ENCODE data around the gene HACD3.
"Not testable (repeated sequence)": the region's sequence is repeated elsewhere in the genome, so short reads cannot be mapped to it uniquely, and the experiment has no call there.

The HACD3 gene

GRCh38 chr15:65603559-65603958 is 73.3 kb downstream of the HACD3 start:
- DNase-seq: no peak

DNA sequence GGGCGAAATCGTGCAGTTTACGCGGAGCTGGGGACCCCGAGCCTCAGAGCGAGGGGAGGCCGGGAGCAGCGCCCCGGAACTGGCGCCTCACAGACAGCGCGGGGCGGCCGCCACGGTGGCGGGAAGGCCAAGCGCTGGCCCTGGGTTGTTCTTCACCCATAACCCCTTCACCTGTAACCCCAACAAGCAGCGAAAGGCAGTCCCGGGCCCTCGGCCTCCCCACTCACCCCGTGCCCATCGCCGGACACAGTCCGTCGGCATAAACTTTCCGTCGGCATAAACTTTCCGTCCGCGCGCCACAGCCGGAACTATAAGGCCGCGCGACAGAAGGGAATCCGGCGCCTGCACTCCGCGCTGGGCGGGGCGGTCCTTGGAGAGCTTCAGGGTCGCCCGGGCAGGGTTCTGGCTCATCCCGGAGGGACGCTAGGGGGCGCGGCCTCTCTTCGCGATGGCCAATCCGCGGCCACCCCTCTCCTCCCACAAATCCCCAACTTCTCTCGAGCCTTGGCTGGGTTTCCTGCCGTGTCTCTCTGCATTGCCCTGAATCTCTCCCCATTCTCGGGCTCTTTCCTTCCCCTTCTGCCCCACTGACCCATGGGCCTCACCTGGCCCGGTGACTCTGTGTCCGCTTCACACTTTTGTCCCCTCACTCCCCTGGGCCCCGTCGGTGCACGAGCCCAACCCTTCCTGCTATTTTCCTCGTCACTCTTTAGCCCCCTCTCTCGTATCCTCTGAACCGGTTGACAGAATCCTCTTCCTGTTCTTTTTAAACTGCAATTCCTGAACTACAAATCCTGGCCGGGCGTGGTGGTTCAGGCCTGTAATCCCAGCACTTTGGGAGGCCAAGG is 80.8 kb downstream of the HACD3 start, which contains the start of gene INTS14:
INTS14 (minus strand) TSS at position 261 of the 848 bp plus-strand sequence. CDS start 3,751 bp downstream, outside the sequence.
- peak; percentile 95 for DNase-seq

DNA sequence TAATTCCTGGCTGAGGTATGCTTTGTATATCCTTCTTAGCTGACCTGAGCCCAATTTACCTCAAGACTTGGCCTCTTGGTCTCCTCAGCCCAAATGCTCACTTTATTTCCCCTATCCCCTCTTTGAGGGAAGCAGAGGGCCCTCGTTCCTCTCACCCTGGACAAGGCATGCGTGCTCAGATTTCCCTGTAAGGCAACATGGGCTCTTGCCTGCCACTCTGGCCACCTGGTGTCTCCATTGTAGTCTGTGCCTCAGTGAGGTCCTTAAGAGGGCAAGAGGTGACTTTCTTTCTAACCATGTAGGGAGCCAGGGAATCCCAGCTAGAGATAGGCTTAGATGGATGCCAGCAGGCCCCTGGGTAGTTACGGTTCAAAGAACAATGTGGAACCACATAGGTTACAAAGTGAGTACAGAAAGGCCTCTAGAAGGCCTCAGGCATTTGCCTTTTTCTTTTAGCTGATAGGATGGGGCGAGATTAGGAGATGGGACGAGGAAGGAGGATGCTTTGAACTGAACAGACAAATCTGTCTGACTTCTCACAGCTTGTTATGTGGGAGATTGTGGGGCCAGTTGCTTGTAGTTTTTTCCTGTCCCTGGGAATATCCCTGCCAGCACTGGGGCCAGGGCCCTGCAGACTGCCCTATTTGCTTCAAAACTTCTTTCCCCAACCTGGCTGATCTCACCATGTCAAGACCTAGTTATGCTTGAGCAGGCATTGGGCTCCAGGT is 81.8 kb downstream of the HACD3 start:
- no peak for DNase-seq

GRCh38 chr15:65612616-65612946 is 82.3 kb downstream of the HACD3 start:
- DNase-seq: no peak

DNA sequence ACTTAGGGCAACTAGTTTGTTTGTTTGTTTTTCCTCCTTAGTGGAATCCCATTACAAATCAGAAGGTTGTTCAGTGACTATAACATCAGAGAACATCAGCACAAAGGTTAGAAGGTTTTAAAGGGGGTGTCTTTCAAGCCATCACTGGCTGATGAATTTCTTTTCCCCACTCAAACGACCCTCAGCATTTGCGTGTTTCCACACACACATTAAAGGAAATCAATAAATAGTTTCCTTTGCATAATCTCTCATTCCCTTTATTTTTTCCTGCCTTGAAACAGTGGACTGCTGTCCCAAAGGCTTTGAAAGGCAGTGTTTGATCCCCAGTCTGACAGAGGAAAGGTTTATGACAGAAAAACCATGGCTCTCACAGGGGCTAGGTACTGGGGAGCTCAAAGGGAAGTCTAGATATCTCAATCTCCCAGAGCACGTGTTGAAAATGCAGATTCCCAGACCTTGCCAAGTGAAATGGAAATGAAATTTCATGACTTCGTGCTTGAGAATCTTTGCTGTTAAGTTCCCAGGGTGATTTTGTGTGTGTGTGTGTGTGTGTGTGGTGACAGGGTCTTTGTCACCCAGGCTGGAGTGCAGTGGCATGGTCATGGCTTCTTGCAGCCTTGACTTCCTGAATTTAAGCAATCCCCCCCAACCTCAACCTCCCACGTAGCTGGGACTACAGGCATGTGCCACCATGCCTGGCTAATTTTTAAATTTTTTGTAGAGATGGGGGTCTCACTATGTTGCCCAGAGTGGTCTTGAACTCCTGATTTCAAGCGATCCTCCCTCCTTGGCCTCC is 82.9 kb downstream of the HACD3 start:
- no peak for DNase-seq

DNA sequence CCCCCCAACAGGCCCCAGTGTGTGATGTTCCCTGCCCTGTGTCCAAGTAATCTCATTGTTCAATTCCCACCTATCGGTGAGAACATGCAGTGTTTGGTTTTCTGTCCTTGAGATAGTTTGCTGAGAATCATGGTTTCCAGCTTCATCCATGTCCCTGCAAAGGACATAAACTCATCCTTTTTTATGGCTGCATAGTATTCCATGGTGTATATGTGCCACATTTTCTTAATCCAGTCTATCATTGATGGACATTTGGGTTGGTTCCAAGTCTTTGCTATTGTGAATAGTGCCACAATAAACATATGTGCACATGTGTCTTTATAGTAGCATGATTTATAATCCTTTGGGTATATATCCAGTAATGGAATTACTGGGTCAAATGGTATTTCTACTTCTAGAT is 85.6 kb downstream of the HACD3 start:
- DNase-seq: not testable (repeated sequence)

DNA sequence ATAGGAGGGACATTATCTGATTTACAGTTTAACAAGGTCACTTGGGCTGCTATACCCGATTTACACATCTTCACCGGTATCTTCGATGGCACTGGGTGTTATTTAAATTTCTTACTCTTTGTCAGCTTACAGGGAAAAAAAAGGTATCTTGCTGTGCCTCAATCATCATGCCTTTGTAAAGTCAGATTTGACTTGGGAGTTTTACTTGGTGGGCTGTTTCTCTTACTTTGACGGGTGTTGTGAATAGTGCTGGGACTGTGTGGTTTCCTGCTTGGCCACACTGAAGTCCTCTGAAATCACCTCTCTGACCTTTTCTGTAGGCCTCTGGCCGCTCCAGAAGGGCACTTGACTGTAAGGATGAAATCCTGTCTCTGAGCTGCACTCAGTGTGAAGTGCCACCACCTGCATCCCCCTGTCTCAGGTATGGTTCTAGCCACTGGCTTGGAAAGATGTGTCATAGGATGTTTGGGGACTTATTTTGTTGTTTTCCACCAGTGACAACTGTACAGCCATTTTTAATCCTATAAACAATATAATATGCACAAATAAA is 88.4 kb downstream of the HACD3 start:
- no peak for DNase-seq

DNA sequence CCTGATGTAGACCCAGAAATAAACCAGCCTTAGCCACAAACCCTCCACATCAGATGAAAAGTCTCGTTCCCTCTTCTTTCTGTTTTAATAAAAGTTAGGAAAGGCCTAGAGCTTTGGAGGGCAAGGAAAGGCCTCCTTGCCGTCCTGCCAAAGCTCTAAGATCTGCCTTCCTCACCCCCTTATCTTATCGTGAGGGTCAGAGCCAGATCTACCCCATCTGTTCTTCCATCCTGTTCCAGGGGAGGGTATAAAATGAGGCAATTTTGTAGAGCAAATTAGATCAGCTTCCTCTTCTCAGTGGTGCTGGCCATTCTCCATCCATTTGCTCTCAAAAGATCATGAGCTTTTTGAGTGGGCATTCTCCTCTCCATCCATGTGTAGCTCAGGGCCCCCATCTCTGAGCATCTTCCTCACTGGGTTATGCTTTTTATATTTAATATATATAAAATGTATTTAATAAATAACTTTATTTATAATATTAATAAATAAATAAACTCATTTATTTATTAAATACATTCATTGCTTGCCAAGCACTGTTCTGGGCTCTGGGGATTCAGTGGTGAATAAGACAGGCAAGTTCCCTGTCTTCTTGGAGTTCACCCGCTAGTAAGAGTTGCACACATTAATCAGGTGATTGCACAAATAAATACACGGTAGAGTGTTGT is 89.5 kb downstream of the HACD3 start:
- DNase-seq: no peak

- no peak for DNase-seq
Observed at GRCh38 chr15:65620833-65621232, 90.6 kb downstream of the HACD3 start.

GRCh38 chr15:65621638-65622037 is 91.4 kb downstream of the HACD3 start, which contains the start of gene SLC24A1:
Gene SLC24A1, plus strand, starts transcription at chr15:65621938. Its CDS starts 2,143 bp downstream, at chr15:65624081.
- DNase-seq: no peak

GRCh38 chr15:65623103-65623502 is 92.8 kb downstream of the HACD3 start:
- no peak for DNase-seq

DNA sequence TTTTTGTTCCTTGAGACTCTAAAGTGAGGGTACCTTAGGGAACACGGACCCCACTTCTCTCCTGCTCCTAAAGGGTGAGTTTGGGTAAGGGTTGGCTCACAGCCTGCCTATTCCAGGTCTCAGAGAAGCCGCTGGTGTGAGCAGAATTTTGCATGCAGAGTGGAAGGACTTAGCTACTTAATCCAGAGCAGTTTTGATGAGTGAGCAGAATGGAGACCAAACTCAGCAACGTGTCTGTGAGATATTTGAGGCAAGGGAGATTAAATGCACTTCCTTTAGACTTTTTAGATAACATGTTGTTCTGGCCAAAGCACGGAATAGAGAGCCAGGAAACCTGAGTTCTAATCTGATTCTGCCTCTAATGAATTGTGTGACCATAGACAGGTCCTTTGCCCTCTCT is 96.6 kb downstream of the HACD3 start:
- DNase-seq: no peak
